ENCODE measurements around the gene THBS1. TPM values are rescaled to one million over a fixed set of nuclear protein-coding genes. Genes with fewer than 3 reads are reported as not detected.

Gene THBS1
- 23.9 to 42.6 TPM (median 33.0 TPM) in 5 replicates for total RNA-seq (2022; extraction: Qiagen RNA extraction)

DNA sequence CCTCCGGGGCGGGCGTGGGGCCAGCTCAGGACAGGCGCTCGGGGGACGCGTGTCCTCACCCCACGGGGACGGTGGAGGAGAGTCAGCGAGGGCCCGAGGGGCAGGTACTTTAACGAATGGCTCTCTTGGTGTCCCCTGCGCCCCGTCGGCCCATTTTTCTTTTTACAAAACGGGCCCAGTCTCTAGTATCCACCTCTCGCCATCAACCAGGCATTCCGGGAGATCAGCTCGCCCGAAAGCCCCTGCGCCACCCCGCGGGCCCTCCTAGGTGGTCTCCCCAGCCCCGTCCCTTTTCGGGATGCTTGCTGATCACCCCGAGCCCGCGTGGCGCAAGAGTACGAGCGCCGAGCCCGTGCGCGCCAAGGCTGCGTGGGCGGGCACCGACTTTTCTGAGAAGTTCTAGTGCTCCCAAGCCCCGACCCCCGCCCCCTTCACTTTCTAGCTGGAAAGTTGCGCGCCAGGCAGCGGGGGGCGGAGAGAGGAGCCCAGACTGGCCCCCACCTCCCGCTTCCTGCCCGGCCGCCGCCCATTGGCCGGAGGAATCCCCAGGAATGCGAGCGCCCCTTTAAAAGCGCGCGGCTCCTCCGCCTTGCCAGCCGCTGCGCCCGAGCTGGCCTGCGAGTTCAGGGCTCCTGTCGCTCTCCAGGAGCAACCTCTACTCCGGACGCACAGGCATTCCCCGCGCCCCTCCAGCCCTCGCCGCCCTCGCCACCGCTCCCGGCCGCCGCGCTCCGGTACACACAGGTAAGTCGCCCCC, at the start of gene THBS1:
Gene THBS1 (plus strand): TSS at position 595 of the 757 bp plus-strand sequence. CDS start 779 bp downstream, outside the sequence.

Other genes starting within 250 kb of the THBS1 start
- gene FSIP1, start 201.8 kb downstream of the THBS1 start, total RNA-seq (2022; extraction: Qiagen RNA extraction), result 0.49 to 0.74 TPM (median 0.61 TPM) in 5 replicates

Measured in A549 treated with CORT108297 at 1 μM for 4 hours (cell line).